H1 (cell line): Measurements from ENCODE around the gene TAF15. TPM values are rescaled to one million over a fixed set of nuclear protein-coding genes. Genes with fewer than 3 reads are reported as not detected.

ENCODE experiments used
- CTCF ChIA-PET: fragments of 300-600 bp; sonication (Branson Sonifier 250); formaldehyde crosslinking; loops from one replicate; lab custom pipeline; 2021; ENCODE audit not compliant: partially characterized antibody; lab: Charles Lee
- POLR2A ChIA-PET: fragments of 300-600 bp; sonication (Branson Sonifier 250); formaldehyde crosslinking; loops from one replicate; lab custom pipeline; 2021; ENCODE audit warnings: inconsistent platforms; ENCODE audit not compliant: partially characterized antibody; lab: Charles Lee
- DNase-seq, 2 experiments: peaks; one replicate each; pipeline versions ENCODE4 v3.0.0 to v3.0.0-alpha.2; 2010 to 2022; ENCODE audit warnings: low spot score in 2 of 2, low read depth in 1 of 2, mixed read lengths in 1 of 2
- FAIRE-seq: peaks from 2 replicates; lab custom pipeline; 2011; peaks lifted over from hg19 to GRCh38; lab: Jason Lieb, UNC
- H2AFZ ChIP-seq: 2 replicates; pipeline ENCODE4 v1.8.1; 2012; ENCODE audit warnings: low read length, inconsistent platforms
- H2AK5ac ChIP-seq: 2 replicates; pipeline ENCODE4 v1.6.1; 2013; ENCODE audit warnings: low read depth, low read length
- H2BK120ac ChIP-seq: replicated peaks from 2 replicates; pipeline ENCODE3; 2013; ENCODE audit warnings: low read depth, low read length, inconsistent platforms
- H2BK12ac ChIP-seq: 2 replicates; pipeline ENCODE4 v1.6.1; 2013; ENCODE audit warnings: low read depth, low read length
- H2BK15ac ChIP-seq: 2 replicates; pipeline ENCODE4 v1.6.1; 2013; ENCODE audit warnings: low read length
- H2BK20ac ChIP-seq: 2 replicates; pipeline ENCODE4 v1.6.1; 2013; ENCODE audit warnings: low read length
- H2BK5ac ChIP-seq: 2 replicates; pipeline ENCODE4 v1.6.1; 2013; ENCODE audit warnings: low read depth, low read length
- H3K14ac ChIP-seq: 2 replicates; pipeline ENCODE4 v1.6.1; 2013; ENCODE audit warnings: inconsistent platforms; ENCODE audit not compliant: insufficient read length
- H3K18ac ChIP-seq: 2 replicates; pipeline ENCODE4 v1.6.1; 2013; ENCODE audit warnings: low read length; ENCODE audit errors: extremely low read depth
- H3K23ac ChIP-seq: 2 replicates; pipeline ENCODE4 v1.6.1; 2013; ENCODE audit warnings: inconsistent platforms; ENCODE audit not compliant: insufficient read length
- H3K23me2 ChIP-seq: 2 replicates; pipeline ENCODE4 v1.6.1; 2013; ENCODE audit warnings: low read depth, low read length
- H3K27ac ChIP-seq: 2 replicates; pipeline ENCODE4 v1.6.1; 2011; ENCODE audit warnings: low read depth, low read length, inconsistent platforms
- H3K27me3 ChIP-seq, 4 experiments: replicated peaks in 1 of 4; 1 replicate in 1 of 4; 2 replicates in 3 of 4; pipeline versions ENCODE4 v1.6.1 to v1.8.1; 2011 to 2013; ENCODE audit warnings: low read length in 3 of 4, mild to moderate bottlenecking in 3 of 4, inconsistent platforms in 2 of 4, mixed read lengths in 2 of 4, moderate library complexity in 1 of 4; ENCODE audit not compliant: control insufficient read depth in 3 of 4, insufficient read depth in 3 of 4; ENCODE audit errors: extremely low read depth in 1 of 4
- H3K36me3 ChIP-seq, 4 experiments: 2 replicates each; pipeline versions ENCODE4 v1.6.1 to v1.8.1; 2011 to 2013; ENCODE audit warnings: mild to moderate bottlenecking in 4 of 4, low read length in 3 of 4, moderate library complexity in 2 of 4, control low read depth in 1 of 4, inconsistent platforms in 1 of 4; ENCODE audit not compliant: insufficient read depth in 4 of 4, control insufficient read depth in 2 of 4
- H3K4ac ChIP-seq: replicated peaks from 2 replicates; pipeline ENCODE3; 2013; ENCODE audit warnings: low read length, low read depth, mixed read lengths, inconsistent platforms; ENCODE audit not compliant: insufficient read length
- H3K4me1 ChIP-seq, 4 experiments: replicated peaks in 1 of 4; 1 replicate in 1 of 4; 2 replicates in 3 of 4; pipeline versions ENCODE4 v1.6.1 to v1.8.1; 2011 to 2013; ENCODE audit warnings: low read length in 3 of 4, inconsistent platforms in 2 of 4, mixed read lengths in 1 of 4; ENCODE audit not compliant: insufficient read depth in 4 of 4, control insufficient read depth in 3 of 4
- H3K4me2 ChIP-seq, 2 experiments: 2 replicates each; pipeline versions ENCODE4 v1.6.1 to v1.8.1; 2011 to 2013; ENCODE audit warnings: low read depth in 2 of 2, low read length in 2 of 2, control low read depth in 1 of 2, inconsistent platforms in 1 of 2, mild to moderate bottlenecking in 1 of 2; ENCODE audit not compliant: insufficient read depth in 1 of 2
- H3K4me3 ChIP-seq, 4 experiments: fragments of 200-600, 300-600 bp in 1 of 4; sonication (generic), shearing (Covaris generic), sonication (Bioruptor Twin) in 1 of 4; 2 replicates each; pipeline versions ENCODE4 v1.5.1 to v1.8.1; 2011 to 2016; ENCODE audit warnings: low read length in 4 of 4, low read depth in 3 of 4, control low read depth in 2 of 4, inconsistent platforms in 2 of 4, mild to moderate bottlenecking in 2 of 4, mixed read lengths in 1 of 4, moderate library complexity in 1 of 4; ENCODE audit not compliant: insufficient read depth in 2 of 4; ENCODE audit errors: extremely low read depth in 1 of 4
- H3K56ac ChIP-seq: replicated peaks from 2 replicates; pipeline ENCODE3; 2013; ENCODE audit warnings: low read depth, mild to moderate bottlenecking, mixed read lengths, low read length, inconsistent platforms; ENCODE audit not compliant: insufficient read length
- H3K79me1 ChIP-seq: 2 replicates; pipeline ENCODE4 v1.6.1; 2013; ENCODE audit warnings: low read depth, low read length, control low read depth
- H3K79me2 ChIP-seq, 2 experiments: 2 replicates each; pipeline versions ENCODE4 v1.6.1 to v1.8.1; 2012 to 2013; ENCODE audit warnings: low read length in 2 of 2, mild to moderate bottlenecking in 2 of 2, inconsistent platforms in 1 of 2; ENCODE audit not compliant: insufficient read depth in 2 of 2, control insufficient read depth in 1 of 2
- H3K9ac ChIP-seq, 4 experiments: replicated peaks in 1 of 4; 1 replicate in 1 of 4; 2 replicates in 3 of 4; pipeline versions ENCODE4 v1.6.1 to v1.8.1; 2011 to 2013; ENCODE audit warnings: low read depth in 3 of 4, low read length in 3 of 4, control low read depth in 2 of 4, mild to moderate bottlenecking in 2 of 4, moderate library complexity in 2 of 4, inconsistent platforms in 1 of 4; ENCODE audit errors: extremely low read depth in 1 of 4
- H3K9me3 ChIP-seq, 2 experiments: 2 replicates each; pipeline versions ENCODE4 v1.6.1 to v1.8.1; 2012 to 2013; ENCODE audit warnings: mild to moderate bottlenecking in 2 of 2, moderate library complexity in 2 of 2, control low read depth in 1 of 2, inconsistent platforms in 1 of 2, low read depth in 1 of 2, low read length in 1 of 2, mixed read lengths in 1 of 2; ENCODE audit not compliant: insufficient read depth in 2 of 2
- H4K20me1 ChIP-seq, 2 experiments: replicated peaks in 1 of 2; 2 replicates each; pipeline versions ENCODE3 to v1.8.1; 2011 to 2013; ENCODE audit warnings: inconsistent platforms in 2 of 2, low read length in 2 of 2, mild to moderate bottlenecking in 1 of 2; ENCODE audit not compliant: insufficient read depth in 2 of 2, control insufficient read depth in 1 of 2
- H4K5ac ChIP-seq: 2 replicates; pipeline ENCODE4 v1.6.1; 2013; ENCODE audit warnings: low read length, low read depth, mixed read lengths, inconsistent platforms; ENCODE audit not compliant: insufficient read length
- H4K8ac ChIP-seq: 2 replicates; pipeline ENCODE4 v1.8.0; 2013; ENCODE audit warnings: mild to moderate bottlenecking, moderate library complexity, low read length, inconsistent platforms; ENCODE audit not compliant: insufficient read depth; ENCODE audit errors: extremely low read depth
- H4K91ac ChIP-seq: replicated peaks from 2 replicates; pipeline ENCODE3; 2013; ENCODE audit warnings: low read length, mixed read lengths, inconsistent platforms; ENCODE audit not compliant: insufficient read length
- BACH1 ChIP-seq: IDR thresholded peaks from 2 replicates; pipeline ENCODE4 v1.6.1; 2012; ENCODE audit warnings: low read length, improper control_type of control experiment
- CEBPB ChIP-seq: IDR thresholded peaks from 2 replicates; pipeline ENCODE4 v1.6.1; 2012; ENCODE audit warnings: low read depth, low read length
- HDAC2 ChIP-seq, 2 experiments: fragments of 300-600 bp in 1 of 2; sonication (generic) in 1 of 2; IDR thresholded peaks; 2 replicates each; pipeline ENCODE4 v1.6.1; 2011 to 2012; ENCODE audit warnings: low read depth in 2 of 2, low read length in 2 of 2, mild to moderate bottlenecking in 2 of 2, moderate library complexity in 2 of 2, borderline replicate concordance in 1 of 2, inconsistent platforms in 1 of 2
- MAFK ChIP-seq: IDR thresholded peaks from 2 replicates; pipeline ENCODE4 v1.6.1; 2012; ENCODE audit warnings: low read depth, mild to moderate bottlenecking, improper control_type of control experiment, low read length
- SIN3A ChIP-seq, 2 experiments: IDR thresholded peaks in 1 of 2; conservative IDR thresholded peaks in 1 of 2; 2 replicates each; pipeline ENCODE4 v1.6.1; 2011 to 2012; ENCODE audit warnings: low read length in 2 of 2, improper control_type of control experiment in 1 of 2, low read depth in 1 of 2, mild to moderate bottlenecking in 1 of 2
- WGBS, 2 experiments: shearing (Covaris generic) in 1 of 2; methylation state at CpG; one replicate each; pipeline versions ENCODE4 v1.1.6 to v1.1.7; 2013 to 2015; ENCODE audit warnings: low lambda C conversion rate in 2 of 2, mixed read lengths in 2 of 2, inconsistent platforms in 1 of 2, low coverage in 1 of 2, missing lambda C conversion rate in 1 of 2; ENCODE audit not compliant: insufficient replicate concordance in 2 of 2, insufficient coverage in 1 of 2, insufficient read length in 1 of 2; ENCODE audit errors: extremely low coverage in 1 of 2, missing lambda C conversion rate in 1 of 2; 5-methylcytosine and 5-hydroxymethylcytosine counted together
- polyA plus RNA-seq, 7 experiments: library from polyadenylated mRNA; depleted of rRNA in 3 of 7; stranded (reverse) in 5 of 7; unstranded in 2 of 7; fragments of >200 nt in 5 of 7; fragments of 200-250 nt in 2 of 7; gene quantifications; 1 replicate in 5 of 7; 2 replicates in 1 of 7; 4 replicates in 1 of 7; pipeline versions ENCODE4 v1.2.1 to v1.2.3, GENCODE V29; 2011 to 2013; ENCODE audit warnings: missing spikeins in 2 of 7, mixed read lengths in 2 of 7
- total RNA-seq: library from RNA; stranded (reverse); fragmentation: NEBNext Ultra II Directional; extraction: Animal tissue kit (Norgen Biotek cat#: 25700); gene quantifications from 2 replicates; pipeline ENCODE4 v1.2.1, GENCODE V29; 2021

Gene TAF15
- total and polyA plus RNA-seq, 2 of the 8 experiments (the other 6 are each of a cell fraction or from before 2014, with no cell fraction given) = 80.1 to 338 TPM

DNA sequence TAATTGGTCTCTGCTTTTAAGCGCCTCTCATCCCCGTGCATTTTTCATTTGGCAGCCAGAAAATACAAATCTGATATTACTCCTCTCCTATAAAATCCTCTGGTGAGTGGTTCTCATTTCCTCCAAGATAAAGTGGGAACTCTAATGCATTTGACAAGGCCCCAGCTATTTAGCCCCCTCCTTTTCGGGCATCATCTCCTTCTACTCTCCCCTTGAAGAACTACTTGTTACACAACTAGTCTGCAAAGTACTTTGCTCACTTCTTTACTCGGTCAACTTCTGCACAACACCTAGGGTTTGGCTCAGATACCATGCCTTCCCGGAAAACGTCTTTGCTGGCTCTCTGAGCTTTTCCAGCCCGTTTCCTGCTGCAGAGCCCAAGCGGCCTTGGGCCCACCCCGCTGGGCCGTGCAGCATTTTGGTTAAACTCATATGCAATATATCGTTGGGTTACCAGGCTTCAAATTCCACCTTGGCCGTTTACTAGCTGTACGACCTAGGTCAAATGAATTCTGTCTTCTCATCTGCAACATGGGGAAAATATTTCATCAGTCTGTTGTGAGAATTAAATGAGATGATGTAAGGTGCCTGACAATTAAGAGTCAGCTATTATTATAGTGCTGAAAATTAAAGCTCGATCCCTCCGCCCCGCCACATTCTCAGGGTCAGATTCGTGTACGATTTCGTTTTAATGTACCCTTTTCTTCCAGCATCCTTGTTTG is 883 bp upstream of the TAF15 start:
- H2BK120ac ChIP-seq = no peak overlapping the region
- peak overlapping the region; percentile 82 for H2BK5ac ChIP-seq
- DNase-seq (no peak), FAIRE-seq (no peak)
- peak overlapping the region; percentile 52 for H4K5ac ChIP-seq
- peaks cover 22 to 41% of the 10 kb centered on the region in 2 experiments for H3K79me2 ChIP-seq
- POLR2A ChIA-PET = interaction anchor here (0.6 to 5.8 kb wide), 38 partner anchors 8 to 1937 kb away, joined by 3 to 62 read pairs (median 5); partner anchors contain the start of genes C17orf50, GAS2L2, MMP28 and RASL10B
- peak overlapping the region; percentile 6 for H3K4ac ChIP-seq
- H3K27me3 ChIP-seq = no peaks in the 10 kb centered on the region
- no peaks in the 10 kb centered on the region for H3K79me1 ChIP-seq
- H2AFZ ChIP-seq = peak overlapping the region; percentile 47; the same call in 1 of the 2 replicates
- CTCF ChIA-PET = interaction anchor here (0.6 to 6.6 kb wide), 25 partner anchors 8 to 1389 kb away, joined by 3 to 107 read pairs (median 3); partner anchors contain the start of gene MMP28
- H4K91ac ChIP-seq = no peak overlapping the region
- peaks cover 0 to 10% (median 0%) of the 10 kb centered on the region in 4 experiments; a peak in 3 of 7 replicates for H3K4me1 ChIP-seq
- H3K18ac ChIP-seq = peak overlapping the region; percentile 63; the same call in 1 of the 2 replicates
- no peak overlapping the region for H3K14ac ChIP-seq
- no peak overlapping the region for H2BK20ac ChIP-seq
- H2AK5ac ChIP-seq = peak overlapping the region; percentile 54; the same call in 1 of the 2 replicates
- H2BK15ac ChIP-seq = no peak overlapping the region
- no peak overlapping the region for H3K27ac ChIP-seq
- no peaks in the 10 kb centered on the region for H3K9me3 ChIP-seq
- H3K4me3 ChIP-seq = peak overlapping the region; percentile 91 to 98 (median 94)
- 36% methylated on average over 19 of the region's 19 CpGs; no CpG with 5 or more reads in 1 of the 2 experiments for WGBS, 2 experiments
- H4K8ac ChIP-seq = peak overlapping the region; percentile 76; the same call in 1 of the 2 replicates
- peaks cover 0 to 4% (median 0%) of the 10 kb centered on the region in 4 experiments; a peak in 1 of 8 replicates for H3K36me3 ChIP-seq
- TF ChIP-seq BACH1 (0 out of 2 replicates have a peak, but pooled peaks have one; percentile 10), HDAC2 (IDR thresholded peaks at IDR 0.05; ENCODE audit: borderline replicate concordance in 1 of 2, low read depth in 2 of 2, low read length in 2 of 2) (no peak), CEBPB (peak; percentile 50; the same call in 1 of the 2 replicates), MAFK (0 out of 2 replicates have a peak, but pooled peaks have one; percentile 5), SIN3A (conservative IDR thresholded peaks at IDR 0.05 in 1 of 2, IDR thresholded peaks at IDR 0.05 in 1 of 2; ENCODE audit: low read depth in 1 of 2, low read length in 2 of 2) (0 out of 4 replicates have a peak, but pooled peaks of 1 of the 2 experiments have one; percentile 2)
- no peak overlapping the region for H3K23ac ChIP-seq
- peaks cover 13% of the 10 kb centered on the region for H3K23me2 ChIP-seq
- H3K56ac ChIP-seq = no peak overlapping the region
- peak overlapping the region; percentile 54; the same call in 1 of the 2 replicates for H2BK12ac ChIP-seq
- peaks cover 10 to 14% of the 10 kb centered on the region in 2 experiments for H4K20me1 ChIP-seq
- peak overlapping the region; percentile 67 to 69 for H3K4me2 ChIP-seq
- H3K9ac ChIP-seq = peak overlapping the region; percentile 81 to 97 (median 94)
